Measurements from ENCODE around the gene AP3D1.

- TF ChIP-seq, protein P1, sequence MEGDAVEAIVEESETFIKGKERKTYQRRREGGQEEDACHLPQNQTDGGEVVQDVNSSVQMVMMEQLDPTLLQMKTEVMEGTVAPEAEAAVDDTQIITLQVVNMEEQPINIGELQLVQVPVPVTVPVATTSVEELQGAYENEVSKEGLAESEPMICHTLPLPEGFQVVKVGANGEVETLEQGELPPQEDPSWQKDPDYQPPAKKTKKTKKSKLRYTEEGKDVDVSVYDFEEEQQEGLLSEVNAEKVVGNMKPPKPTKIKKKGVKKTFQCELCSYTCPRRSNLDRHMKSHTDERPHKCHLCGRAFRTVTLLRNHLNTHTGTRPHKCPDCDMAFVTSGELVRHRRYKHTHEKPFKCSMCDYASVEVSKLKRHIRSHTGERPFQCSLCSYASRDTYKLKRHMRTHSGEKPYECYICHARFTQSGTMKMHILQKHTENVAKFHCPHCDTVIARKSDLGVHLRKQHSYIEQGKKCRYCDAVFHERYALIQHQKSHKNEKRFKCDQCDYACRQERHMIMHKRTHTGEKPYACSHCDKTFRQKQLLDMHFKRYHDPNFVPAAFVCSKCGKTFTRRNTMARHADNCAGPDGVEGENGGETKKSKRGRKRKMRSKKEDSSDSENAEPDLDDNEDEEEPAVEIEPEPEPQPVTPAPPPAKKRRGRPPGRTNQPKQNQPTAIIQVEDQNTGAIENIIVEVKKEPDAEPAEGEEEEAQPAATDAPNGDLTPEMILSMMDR (IDR thresholded peaks at IDR 0.05): peak; percentile 24
- no peak for TF ChIP-seq ZFX (IDR thresholded peaks at IDR 0.05; ENCODE audit: borderline replicate concordance)
These were observed 54.0 kb downstream of the AP3D1 start for GRCh38 chr19:2097203-2097885.
